ENCODE measurements around the gene D2HGDH.
"Not testable (repeated sequence)": the region's sequence is repeated elsewhere in the genome, so short reads cannot be mapped to it uniquely, and the experiment has no call there.

The D2HGDH gene

DNA sequence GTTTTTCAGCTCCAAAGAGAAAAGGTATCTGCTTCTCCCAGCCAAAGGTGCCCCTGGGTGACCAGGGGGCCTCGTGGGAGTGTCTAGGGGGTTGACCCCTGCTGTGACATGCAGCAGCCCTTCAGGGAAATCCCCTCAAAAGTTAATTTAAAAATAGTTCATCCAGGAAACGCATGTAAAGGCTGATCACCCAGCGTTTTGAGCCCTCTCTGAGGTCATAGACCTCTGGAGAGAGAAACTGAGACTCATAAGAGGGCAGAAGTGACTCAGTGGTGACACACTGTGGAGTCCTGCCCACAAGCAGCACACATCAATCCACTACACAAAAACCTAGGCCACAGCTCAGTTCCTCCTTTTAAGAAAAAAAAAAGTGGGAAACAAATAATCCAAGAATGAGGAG is 54.1 kb downstream of the D2HGDH start:
- FAIRE-seq: peak; percentile 94
- TF ChIP-seq POLR2AphosphoS5 (IDR thresholded peaks at IDR 0.05; ENCODE audit: low read depth, low read length) (no peak), POLR2A (IDR thresholded peaks at IDR 0.05; ENCODE audit: low read depth, low read length) (no peak), TAF1 (IDR thresholded peaks at IDR 0.05; ENCODE audit: borderline replicate concordance, low read depth, low read length) (no peak)
- DNase-seq (ENCODE audit: insufficient read length): peak; percentile 24

DNA sequence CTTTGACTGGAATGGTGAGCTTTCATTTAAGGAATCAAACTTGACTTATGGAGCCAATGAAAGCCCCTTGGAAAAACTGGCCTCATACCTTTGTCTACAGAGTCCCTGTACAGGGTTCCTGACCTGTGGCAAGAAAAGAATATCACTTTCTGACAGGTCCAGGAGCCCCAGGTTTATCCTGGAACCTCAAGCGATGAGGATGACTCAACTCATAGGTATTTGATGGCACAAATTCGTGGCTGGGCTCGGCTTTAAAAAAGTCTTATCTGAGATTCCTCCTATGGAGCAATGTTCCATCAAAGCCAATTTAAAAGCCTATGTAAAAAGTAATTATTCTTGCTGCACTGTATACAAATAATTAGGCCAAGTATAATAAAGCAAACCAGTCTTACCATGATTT is 57.0 kb downstream of the D2HGDH start:
- not testable (repeated sequence) for FAIRE-seq; DNase-seq (ENCODE audit: insufficient read length)

DNA sequence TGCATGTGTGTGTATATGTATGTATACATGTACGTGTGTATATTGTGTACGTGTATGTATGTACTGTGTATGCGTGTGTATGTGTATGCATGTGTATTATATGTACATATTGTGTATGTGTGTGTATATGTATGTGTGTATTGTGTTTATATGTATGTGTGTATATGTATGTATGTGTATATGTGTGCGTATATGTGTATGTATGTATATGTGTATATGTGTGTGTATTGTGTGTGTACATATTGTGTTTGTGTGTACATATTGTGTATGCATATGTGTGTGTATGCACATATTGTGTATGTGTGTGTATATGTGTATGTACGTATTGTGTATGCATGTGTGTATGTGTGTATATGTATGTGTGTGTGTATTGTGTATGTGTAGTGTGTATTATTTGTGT is 59.0 kb downstream of the D2HGDH start:
- peak; percentile 5 for FAIRE-seq
- TF ChIP-seq TAF1 (IDR thresholded peaks at IDR 0.05; ENCODE audit: borderline replicate concordance, low read depth, low read length) (no peak), POLR2AphosphoS5 (IDR thresholded peaks at IDR 0.05; ENCODE audit: low read depth, low read length) (no peak), POLR2A (IDR thresholded peaks at IDR 0.05; ENCODE audit: low read depth, low read length) (no peak)
- DNase-seq (ENCODE audit: insufficient read length): no peak

DNA sequence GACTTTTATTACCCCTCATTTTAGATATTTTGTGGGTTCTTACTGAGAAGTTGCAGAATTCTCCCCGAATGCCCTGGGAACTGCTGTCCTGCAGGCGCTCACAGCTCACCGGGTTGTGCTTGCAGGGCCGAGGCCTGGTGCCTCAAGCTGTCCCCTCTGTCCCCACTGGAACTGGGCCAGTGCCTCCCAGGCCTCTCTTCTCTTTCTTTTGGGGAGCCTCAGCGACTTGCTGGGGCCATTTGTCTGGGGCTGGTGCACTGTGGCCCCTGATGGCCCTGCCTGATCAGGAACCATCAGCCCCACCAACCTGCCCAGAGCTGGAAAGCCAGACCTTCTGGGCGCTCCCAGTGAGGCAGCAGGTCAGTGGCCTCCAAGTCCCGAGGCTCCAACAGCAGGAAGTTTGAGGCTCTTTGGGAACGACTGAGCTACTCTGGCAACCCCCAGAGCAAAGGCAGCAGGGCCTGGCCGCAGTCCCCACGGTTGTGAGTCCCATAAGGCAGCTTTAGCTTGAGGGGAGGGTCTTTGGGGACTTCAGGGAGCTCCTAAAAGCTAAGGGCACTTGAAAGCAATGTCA is 59.9 kb downstream of the D2HGDH start:
- peak; percentile 1 for DNase-seq (ENCODE audit: insufficient read length)
- no peak for FAIRE-seq
- TF ChIP-seq TAF1 (IDR thresholded peaks at IDR 0.05; ENCODE audit: borderline replicate concordance, low read depth, low read length): no peak
- no peak for TF ChIP-seq POLR2A (IDR thresholded peaks at IDR 0.05; ENCODE audit: low read depth, low read length)
- TF ChIP-seq POLR2AphosphoS5 (IDR thresholded peaks at IDR 0.05; ENCODE audit: low read depth, low read length): no peak

DNA sequence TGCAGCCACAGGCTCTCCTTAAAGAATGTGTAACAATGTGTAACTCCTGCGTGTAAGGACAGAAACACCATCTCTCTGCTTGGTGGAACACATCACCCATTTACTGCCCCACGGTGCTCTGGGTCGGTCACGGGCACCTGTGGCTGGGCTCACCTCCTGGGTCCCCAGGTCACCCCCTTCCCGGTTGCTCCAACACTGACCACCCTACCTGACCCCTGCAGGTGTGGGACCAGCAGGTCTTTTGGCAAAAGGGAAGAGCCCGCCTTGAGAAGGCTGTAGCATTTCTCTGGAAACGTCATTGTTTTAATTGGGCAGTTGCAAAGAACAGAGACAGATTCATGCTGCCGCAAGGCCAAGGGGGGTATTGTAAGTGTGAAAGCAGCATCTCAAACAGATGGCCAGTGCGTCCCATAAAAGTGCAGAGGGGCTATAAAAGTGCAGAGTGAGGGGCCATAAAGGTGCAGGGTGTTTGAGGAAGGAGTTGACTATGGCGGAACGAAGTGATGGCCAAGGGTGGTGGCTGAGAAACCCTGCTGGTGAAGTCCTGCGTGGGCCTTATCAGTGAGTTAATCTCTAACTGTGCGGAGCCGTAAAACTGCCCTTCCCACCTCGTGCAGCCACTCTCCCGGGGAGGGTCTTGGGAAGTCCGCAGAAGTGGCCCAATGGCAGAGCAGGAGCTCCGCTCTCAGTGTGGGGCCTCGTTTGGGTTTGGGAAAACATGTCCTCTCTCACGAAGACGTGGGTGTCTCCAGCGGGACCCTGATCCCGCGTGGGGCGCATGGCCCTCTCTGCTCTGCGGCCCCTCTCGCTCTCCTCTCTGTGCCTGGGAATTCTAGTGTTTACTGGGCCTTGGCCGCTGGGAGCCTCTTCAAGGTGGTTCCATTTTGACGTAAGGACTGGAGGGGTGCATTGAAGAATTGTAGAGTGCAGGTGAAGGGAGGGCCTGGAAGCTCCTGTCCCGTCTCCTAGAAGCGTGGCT is 60.9 kb downstream of the D2HGDH start:
- DNase-seq (ENCODE audit: insufficient read length) (peak; percentile 1), FAIRE-seq (no peak)
- TF ChIP-seq POLR2AphosphoS5 (IDR thresholded peaks at IDR 0.05; ENCODE audit: low read depth, low read length) (no peak), POLR2A (IDR thresholded peaks at IDR 0.05; ENCODE audit: low read depth, low read length) (no peak), TAF1 (IDR thresholded peaks at IDR 0.05; ENCODE audit: borderline replicate concordance, low read depth, low read length) (no peak)

DNA sequence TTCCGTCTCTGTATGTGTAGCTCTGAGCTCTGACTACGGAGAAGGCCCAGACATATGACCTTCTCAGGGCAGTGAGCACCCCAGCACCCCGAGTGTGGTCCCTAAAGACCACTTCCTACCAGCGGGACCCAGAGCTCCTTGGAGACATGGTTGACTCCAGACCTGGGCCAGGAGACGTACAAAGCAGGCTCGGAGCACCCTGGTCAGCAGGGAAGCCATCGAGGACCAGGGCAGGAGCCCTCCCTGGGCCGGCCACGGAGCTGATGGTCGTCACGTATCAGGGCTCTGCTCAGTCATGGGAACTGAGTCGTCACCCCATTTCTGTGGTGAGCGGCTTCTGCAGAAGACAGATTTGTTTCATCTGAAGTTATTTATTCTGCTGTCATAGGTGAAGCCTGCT is 61.8 kb downstream of the D2HGDH start:
- no peak for TF ChIP-seq TAF1 (IDR thresholded peaks at IDR 0.05; ENCODE audit: borderline replicate concordance, low read depth, low read length)
- no peak for TF ChIP-seq POLR2AphosphoS5 (IDR thresholded peaks at IDR 0.05; ENCODE audit: low read depth, low read length)
- no peak for TF ChIP-seq POLR2A (IDR thresholded peaks at IDR 0.05; ENCODE audit: low read depth, low read length)
- FAIRE-seq (no peak), DNase-seq (ENCODE audit: insufficient read length) (peak; percentile 10)

DNA sequence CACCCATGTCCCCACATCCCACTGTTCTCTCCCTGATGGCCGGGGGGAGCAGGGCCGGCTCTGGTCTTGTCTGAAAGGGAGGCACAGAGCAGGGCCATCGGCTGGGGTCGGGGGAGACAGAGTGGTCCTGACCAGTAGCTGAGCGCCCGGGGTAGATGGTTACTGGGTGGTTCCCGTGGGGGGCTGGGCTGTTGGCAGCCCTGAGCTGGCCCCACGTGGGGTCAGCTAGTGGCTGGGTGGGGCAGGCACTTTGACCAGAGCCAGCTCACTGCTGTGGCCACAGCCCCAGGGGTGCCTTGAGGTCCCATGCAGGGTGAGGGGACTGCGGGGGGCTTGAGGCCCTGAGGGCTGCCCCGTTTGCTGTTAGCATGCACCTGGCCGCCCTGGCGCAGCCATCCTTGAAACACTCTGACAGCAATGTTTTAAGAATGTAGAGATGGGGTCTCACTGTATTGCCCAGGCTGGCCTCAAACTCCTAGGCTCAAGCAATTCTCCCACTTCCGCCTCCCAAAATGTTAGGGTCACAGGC is 62.2 kb downstream of the D2HGDH start:
- TF ChIP-seq POLR2AphosphoS5 (IDR thresholded peaks at IDR 0.05; ENCODE audit: low read depth, low read length): no peak
- TF ChIP-seq TAF1 (IDR thresholded peaks at IDR 0.05; ENCODE audit: borderline replicate concordance, low read depth, low read length): no peak
- no peak for TF ChIP-seq POLR2A (IDR thresholded peaks at IDR 0.05; ENCODE audit: low read depth, low read length)
- DNase-seq (ENCODE audit: insufficient read length) (no peak), FAIRE-seq (no peak)

DNA sequence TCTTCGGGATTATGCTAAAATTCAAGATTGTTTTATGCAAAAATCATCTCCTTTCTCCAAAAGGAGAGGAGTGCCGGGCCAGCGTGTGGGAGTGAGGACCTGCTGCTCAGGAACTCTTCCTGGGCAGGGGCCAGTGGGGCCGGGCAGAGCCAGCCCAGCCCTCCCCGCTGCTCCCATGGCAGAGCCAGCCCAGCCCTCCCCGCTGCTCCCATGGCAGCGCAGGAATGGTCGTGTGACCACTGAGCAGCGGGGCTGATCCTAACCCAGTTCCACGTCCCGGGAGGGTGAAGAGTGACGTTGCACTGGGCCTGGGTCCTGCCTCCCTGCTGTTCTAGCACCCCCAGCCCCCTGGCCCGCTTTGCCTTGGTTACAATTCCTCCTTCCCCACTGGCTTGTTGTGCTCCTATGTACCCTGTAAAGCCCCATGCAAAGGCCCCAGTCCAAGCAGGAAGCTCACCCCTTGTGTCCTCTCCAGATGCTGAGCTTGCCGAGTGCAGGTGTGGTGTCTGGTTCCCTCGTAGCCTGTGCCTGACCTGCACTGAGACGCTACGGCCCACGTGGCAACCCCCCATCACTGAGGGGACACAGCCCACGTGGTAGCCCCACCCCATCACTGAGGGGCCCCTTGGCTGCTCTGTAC is 63.1 kb downstream of the D2HGDH start:
- FAIRE-seq: no peak
- TF ChIP-seq TAF1 (IDR thresholded peaks at IDR 0.05; ENCODE audit: borderline replicate concordance, low read depth, low read length): no peak
- no peak for TF ChIP-seq POLR2AphosphoS5 (IDR thresholded peaks at IDR 0.05; ENCODE audit: low read depth, low read length)
- TF ChIP-seq POLR2A (IDR thresholded peaks at IDR 0.05; ENCODE audit: low read depth, low read length): no peak
- DNase-seq (ENCODE audit: insufficient read length): peak; percentile 3

DNA sequence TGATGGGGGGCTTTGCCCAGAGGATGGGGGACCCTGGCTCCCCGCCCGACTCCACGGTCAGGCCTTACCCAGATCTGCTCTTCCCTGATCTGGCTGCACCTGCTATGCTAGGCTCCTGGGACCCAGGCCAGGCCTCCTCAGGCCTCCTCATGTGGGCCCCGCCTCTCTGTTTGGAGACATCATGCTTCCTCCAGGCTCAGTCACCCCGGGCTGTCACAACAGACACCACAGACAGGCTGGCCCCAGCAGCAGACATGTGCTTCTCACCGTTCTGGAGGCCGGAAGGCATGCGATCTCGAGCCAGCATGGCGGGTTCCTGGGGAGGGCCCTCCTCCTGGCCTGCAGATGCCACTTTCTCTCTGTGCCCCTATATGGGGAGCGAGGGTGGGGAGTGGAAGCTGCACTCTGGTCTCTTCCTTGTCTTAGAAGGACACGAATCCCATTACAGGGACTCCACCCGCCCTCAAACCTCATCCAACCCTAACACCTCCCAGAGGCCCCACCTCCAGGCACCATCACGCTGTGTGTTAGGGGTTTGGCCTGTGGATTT is 63.7 kb downstream of the D2HGDH start:
- DNase-seq (ENCODE audit: insufficient read length): no peak
- TF ChIP-seq POLR2AphosphoS5 (IDR thresholded peaks at IDR 0.05; ENCODE audit: low read depth, low read length): no peak
- no peak for TF ChIP-seq TAF1 (IDR thresholded peaks at IDR 0.05; ENCODE audit: borderline replicate concordance, low read depth, low read length)
- TF ChIP-seq POLR2A (IDR thresholded peaks at IDR 0.05; ENCODE audit: low read depth, low read length): no peak
- no peak for FAIRE-seq

DNA sequence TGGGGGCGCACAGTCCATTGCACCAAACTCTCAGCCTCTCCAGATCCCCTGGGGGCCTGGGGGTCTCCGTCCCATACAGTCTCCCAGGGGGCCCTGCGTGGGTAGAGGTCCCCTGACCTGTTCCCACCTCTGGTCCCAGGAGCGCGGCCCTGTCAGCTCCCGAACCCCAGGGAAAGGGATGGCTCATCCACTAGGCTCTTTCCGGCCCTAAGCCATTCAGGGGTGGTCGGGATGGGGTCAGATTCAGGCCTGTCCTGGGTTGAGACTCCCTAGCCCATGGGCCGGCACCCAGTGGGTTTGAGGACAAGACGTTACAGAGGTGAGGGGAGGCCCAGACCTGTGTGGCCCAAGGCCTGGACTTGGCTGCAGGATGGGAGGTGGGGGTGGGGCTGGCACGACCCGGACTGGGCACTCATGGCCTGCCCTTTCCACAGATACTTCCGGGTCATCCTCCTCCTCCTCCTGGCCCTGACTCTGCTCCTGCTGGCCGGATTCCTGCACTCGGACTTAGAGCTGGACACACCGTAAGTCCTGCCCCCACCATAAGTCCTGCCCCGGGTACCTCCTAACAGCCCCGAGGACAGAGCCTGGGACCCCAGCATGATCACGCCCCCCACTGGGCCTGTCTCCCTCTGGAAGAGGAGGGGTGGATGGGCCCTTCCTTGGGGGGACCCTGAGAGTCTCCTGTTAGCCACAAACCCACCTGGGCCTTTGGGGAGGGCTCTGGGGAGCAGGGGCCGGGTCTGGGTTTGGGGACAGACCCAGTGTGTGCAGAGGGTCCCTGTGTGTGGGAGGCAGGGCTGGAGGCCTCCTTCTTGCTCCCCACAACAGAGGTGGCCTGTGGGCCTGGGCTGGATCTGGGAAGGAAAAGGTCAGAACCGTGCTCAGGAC is 64.4 kb downstream of the D2HGDH start:
- no peak for FAIRE-seq
- TF ChIP-seq POLR2AphosphoS5 (IDR thresholded peaks at IDR 0.05; ENCODE audit: low read depth, low read length) (no peak), POLR2A (IDR thresholded peaks at IDR 0.05; ENCODE audit: low read depth, low read length) (no peak), TAF1 (IDR thresholded peaks at IDR 0.05; ENCODE audit: borderline replicate concordance, low read depth, low read length) (no peak)
- DNase-seq (ENCODE audit: insufficient read length): peak; percentile 24
